ENCODE results near the gene GTF3C5. TPM values are rescaled to one million over a fixed set of nuclear protein-coding genes. Genes with fewer than 3 reads are reported as not detected.
"Not testable (repeated sequence)": the region's sequence is repeated elsewhere in the genome, so short reads cannot be mapped to it uniquely, and the experiment has no call there.

The GTF3C5 gene
- total RNA-seq, 6 experiments from 2014 or later: 18.4 to 30.5 (median 19.8) TPM

DNA sequence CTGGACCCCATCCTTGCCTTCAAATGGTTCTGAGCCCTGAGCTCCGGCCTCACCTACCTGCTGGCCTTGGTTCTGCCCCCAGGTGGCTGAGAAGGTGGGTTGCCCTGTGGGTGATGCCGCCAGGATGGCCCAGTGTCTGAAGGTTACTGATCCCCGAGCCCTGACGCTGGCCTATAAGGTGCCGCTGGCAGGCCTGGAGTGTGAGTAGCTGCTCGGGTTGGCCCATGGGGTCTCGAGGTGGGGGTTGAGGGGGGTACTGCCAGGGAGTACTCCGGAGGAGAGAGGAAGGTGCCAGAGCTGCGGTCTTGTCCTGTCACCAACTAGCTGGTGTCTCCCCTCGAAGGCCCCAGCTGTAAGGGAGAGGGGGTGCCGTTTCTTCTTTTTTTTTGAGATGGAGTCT lies 36.2 kb downstream of the GTF3C5 start:
- DNase-seq: peak in 1 of 3 donors; percentile 37
- H3K36me3 ChIP-seq: no peaks in the 10 kb centered on the region
- no peak overlapping the region for H3K27ac ChIP-seq

DNA sequence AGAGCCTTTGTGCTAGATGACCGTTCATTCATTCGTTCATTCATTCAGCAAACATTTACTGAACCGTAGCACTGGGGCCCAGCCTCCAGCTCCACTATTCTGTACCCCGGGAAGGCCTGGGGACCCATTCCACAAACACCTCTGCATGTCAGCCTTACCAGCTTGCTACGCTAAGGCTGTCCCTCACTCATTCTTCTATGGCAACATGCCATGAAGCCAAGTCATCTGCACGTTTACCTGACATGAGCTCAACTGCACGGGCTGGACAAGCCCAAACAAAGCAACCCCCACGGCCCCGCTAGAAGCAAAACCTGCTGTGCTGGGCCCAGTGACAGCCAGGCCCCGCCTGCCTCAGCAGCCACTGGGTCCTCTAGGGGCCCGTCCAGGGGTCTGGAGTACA lies 37.0 kb downstream of the GTF3C5 start:
- H3K4me1 ChIP-seq: no peaks in the 10 kb centered on the region
- WGBS (ENCODE audit: insufficient coverage, low coverage, low lambda C conversion rate, missing lambda C conversion rate): 88% methylated on average over 6 of the region's 11 CpGs
- no peaks in the 10 kb centered on the region for H3K9me3 ChIP-seq
- H3K27me3 ChIP-seq: no peaks in the 10 kb centered on the region
- no peak overlapping the region for H3K4me3 ChIP-seq
- DNase-seq (peak in 1 of 3 donors; percentile 15), ATAC-seq (no peak)
- intact Hi-C loops (cut with DNase I): no loop called here
- TF ChIP-seq POLR2A (IDR thresholded peaks at IDR 0.05): no peak
- TF ChIP-seq, protein P1, sequence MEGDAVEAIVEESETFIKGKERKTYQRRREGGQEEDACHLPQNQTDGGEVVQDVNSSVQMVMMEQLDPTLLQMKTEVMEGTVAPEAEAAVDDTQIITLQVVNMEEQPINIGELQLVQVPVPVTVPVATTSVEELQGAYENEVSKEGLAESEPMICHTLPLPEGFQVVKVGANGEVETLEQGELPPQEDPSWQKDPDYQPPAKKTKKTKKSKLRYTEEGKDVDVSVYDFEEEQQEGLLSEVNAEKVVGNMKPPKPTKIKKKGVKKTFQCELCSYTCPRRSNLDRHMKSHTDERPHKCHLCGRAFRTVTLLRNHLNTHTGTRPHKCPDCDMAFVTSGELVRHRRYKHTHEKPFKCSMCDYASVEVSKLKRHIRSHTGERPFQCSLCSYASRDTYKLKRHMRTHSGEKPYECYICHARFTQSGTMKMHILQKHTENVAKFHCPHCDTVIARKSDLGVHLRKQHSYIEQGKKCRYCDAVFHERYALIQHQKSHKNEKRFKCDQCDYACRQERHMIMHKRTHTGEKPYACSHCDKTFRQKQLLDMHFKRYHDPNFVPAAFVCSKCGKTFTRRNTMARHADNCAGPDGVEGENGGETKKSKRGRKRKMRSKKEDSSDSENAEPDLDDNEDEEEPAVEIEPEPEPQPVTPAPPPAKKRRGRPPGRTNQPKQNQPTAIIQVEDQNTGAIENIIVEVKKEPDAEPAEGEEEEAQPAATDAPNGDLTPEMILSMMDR (IDR thresholded peaks at IDR 0.05): no peak
- H3K27ac ChIP-seq: no peak overlapping the region
- no peaks in the 10 kb centered on the region for H3K36me3 ChIP-seq

More for the DNA sequence above, 36.2 kb downstream of the GTF3C5 start:
- 60% methylated on average over 1 of the region's 11 CpGs for WGBS (ENCODE audit: insufficient coverage, low coverage, low lambda C conversion rate, missing lambda C conversion rate)
- intact Hi-C loops (cut with DNase I): no loop called here
- no peaks in the 10 kb centered on the region for H3K27me3 ChIP-seq
- no peak for TF ChIP-seq POLR2A (IDR thresholded peaks at IDR 0.05)
- TF ChIP-seq, protein P1 (IDR thresholded peaks at IDR 0.05): no peak
- no peaks in the 10 kb centered on the region for H3K4me1 ChIP-seq
- no peak for ATAC-seq
- no peaks in the 10 kb centered on the region for H3K9me3 ChIP-seq
- no peak overlapping the region for H3K4me3 ChIP-seq

DNA sequence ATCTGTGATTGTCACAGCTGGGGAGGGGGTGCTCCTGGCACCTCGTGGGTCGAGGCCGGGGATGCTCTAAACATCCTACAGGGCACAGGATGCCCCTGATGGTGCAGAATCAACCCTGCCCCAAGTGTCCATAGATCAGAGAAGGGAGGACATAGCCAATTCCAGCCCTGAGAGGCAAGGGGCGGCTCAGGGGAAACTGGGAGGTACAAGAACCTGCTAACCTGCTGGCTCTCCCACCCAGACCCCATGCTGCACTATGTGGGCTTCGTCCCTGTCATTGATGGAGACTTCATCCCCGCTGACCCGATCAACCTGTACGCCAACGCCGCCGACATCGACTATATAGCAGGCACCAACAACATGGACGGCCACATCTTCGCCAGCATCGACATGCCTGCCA lies 37.6 kb downstream of the GTF3C5 start:
- ATAC-seq; H3K27ac ChIP-seq; H3K9me3 ChIP-seq; intact Hi-C loops (cut with DNase I); H3K4me3 ChIP-seq; H3K4me1 ChIP-seq; H3K27me3 ChIP-seq; H3K36me3 ChIP-seq: not testable (repeated sequence)
- no CpG with 5 or more reads among the region's 15 CpGs for WGBS (ENCODE audit: insufficient coverage, low coverage, low lambda C conversion rate, missing lambda C conversion rate)
- peak in 1 of 3 donors; percentile 7 for DNase-seq

DNA sequence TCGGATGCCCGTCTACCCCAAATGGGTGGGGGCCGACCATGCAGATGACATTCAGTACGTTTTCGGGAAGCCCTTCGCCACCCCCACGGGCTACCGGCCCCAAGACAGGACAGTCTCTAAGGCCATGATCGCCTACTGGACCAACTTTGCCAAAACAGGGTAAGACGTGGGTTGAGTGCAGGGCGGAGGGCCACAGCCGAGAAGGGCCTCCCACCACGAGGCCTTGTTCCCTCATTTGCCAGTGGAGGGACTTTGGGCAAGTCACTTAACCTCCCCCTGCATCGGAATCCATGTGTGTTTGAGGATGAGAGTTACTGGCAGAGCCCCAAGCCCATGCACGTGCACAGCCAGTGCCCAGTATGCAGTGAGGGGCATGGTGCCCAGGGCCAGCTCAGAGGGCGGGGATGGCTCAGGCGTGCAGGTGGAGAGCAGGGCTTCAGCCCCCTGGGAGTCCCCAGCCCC lies 39.7 kb downstream of the GTF3C5 start:
- H3K27ac ChIP-seq; H3K4me1 ChIP-seq; H3K27me3 ChIP-seq; H3K9me3 ChIP-seq; H3K4me3 ChIP-seq; H3K36me3 ChIP-seq; intact Hi-C loops (cut with DNase I): not testable (repeated sequence)
- no CpG with 5 or more reads among the region's 17 CpGs for WGBS (ENCODE audit: insufficient coverage, low coverage, low lambda C conversion rate, missing lambda C conversion rate)
- ATAC-seq (peak in 2 of 4 donors; percentile 9 to 44), DNase-seq (peak in 1 of 3 donors; percentile 44)

DNA sequence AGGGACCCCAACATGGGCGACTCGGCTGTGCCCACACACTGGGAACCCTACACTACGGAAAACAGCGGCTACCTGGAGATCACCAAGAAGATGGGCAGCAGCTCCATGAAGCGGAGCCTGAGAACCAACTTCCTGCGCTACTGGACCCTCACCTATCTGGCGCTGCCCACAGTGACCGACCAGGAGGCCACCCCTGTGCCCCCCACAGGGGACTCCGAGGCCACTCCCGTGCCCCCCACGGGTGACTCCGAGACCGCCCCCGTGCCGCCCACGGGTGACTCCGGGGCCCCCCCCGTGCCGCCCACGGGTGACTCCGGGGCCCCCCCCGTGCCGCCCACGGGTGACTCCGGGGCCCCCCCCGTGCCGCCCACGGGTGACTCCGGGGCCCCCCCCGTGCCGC lies 40.2 kb downstream of the GTF3C5 start:
- H3K27ac ChIP-seq; ATAC-seq; H3K9me3 ChIP-seq; intact Hi-C loops (cut with DNase I); H3K4me1 ChIP-seq; H3K4me3 ChIP-seq; H3K36me3 ChIP-seq; H3K27me3 ChIP-seq: not testable (repeated sequence)
- WGBS (ENCODE audit: insufficient coverage, low coverage, low lambda C conversion rate, missing lambda C conversion rate): no CpG with 5 or more reads among the region's 31 CpGs
- DNase-seq: peak in 1 of 3 donors; percentile 35

DNA sequence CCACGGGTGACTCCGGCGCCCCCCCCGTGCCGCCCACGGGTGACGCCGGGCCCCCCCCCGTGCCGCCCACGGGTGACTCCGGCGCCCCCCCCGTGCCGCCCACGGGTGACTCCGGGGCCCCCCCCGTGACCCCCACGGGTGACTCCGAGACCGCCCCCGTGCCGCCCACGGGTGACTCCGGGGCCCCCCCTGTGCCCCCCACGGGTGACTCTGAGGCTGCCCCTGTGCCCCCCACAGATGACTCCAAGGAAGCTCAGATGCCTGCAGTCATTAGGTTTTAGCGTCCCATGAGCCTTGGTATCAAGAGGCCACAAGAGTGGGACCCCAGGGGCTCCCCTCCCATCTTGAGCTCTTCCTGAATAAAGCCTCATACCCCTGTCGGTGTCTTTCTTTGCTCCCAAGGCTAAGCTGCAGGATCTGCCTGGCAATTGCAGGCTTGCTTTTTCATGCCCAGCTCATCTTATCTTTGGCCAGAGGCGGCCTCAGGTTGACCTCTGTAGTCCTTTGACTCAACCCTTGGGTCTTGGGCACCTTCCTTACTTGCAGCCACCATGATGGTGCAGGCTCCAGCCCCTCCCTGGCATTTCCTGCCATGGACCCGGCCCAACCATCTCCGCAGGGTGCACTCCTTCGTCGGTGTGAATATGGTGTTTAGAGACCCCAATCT lies 40.8 kb downstream of the GTF3C5 start:
- TF ChIP-seq, protein P1 (IDR thresholded peaks at IDR 0.05): no peak
- no peak for TF ChIP-seq POLR2A (IDR thresholded peaks at IDR 0.05)
- intact Hi-C loops (cut with DNase I): no loop called here
- Histone ChIP-seq H3K9me3 (no peaks in the 10 kb centered on the region), H3K4me1 (no peaks in the 10 kb centered on the region), H3K27ac (no peak overlapping the region), H3K27me3 (no peaks in the 10 kb centered on the region), H3K4me3 (no peak overlapping the region), H3K36me3 (no peaks in the 10 kb centered on the region)
- DNase-seq: peak in 1 of 3 donors; percentile 22
- no peak for ATAC-seq
- WGBS (ENCODE audit: insufficient coverage, low coverage, low lambda C conversion rate, missing lambda C conversion rate): no CpG with 5 or more reads among the region's 33 CpGs

DNA sequence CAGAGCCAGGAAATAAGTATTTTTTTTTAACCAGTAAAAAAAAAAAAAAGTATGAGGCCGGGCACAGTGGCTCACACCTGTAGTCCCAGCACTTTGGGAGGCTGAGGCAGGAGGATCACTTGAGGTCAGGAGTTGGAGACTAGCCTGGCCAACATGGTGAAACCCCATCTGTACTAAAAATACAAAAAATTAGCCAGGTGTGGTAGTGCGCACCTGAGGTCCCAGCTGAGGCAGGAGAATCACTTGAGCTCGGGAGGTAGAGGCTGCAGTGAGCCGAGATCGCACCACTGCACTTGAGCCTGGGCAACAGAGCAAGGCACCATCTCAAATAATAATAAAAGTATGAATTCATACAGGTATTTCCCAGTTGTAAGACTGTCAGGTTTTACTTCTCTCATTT lies 41.4 kb downstream of the GTF3C5 start:
- not testable (repeated sequence) for ATAC-seq, DNase-seq

More for the DNA sequence above, 41.4 kb downstream of the GTF3C5 start:
- H3K4me3 ChIP-seq; intact Hi-C loops (cut with DNase I); H3K27ac ChIP-seq; H3K4me1 ChIP-seq; H3K36me3 ChIP-seq; H3K27me3 ChIP-seq; H3K9me3 ChIP-seq: not testable (repeated sequence)
- no CpG with 5 or more reads among the region's 5 CpGs for WGBS (ENCODE audit: insufficient coverage, low coverage, low lambda C conversion rate, missing lambda C conversion rate)

Data from right lobe of liver (tissue), 6 donors.